ENCODE results near the gene CDKL1.

Gene CDKL1

DNA sequence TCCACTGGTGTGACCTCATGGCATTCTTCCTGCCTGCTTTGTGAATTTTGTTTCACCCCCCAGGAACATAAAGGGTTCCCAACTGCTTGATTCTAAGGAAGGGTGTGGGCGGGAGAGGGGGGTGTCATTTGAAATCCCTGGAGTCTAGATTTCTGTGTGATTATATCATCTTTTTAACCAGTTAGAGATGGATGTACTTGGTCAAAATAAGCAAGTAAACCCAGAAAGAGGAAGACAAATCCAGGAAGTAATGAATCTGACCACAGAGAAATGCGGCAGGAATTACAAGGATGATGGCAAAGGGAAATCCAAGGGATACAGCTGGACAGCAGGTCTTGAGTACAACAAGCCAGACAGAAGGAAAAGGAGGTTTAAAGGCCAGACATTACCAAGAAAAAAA is 45.7 kb downstream of the CDKL1 start:
- H2AFZ ChIP-seq (ENCODE audit: low read length) = no peak overlapping the region
- TF ChIP-seq, protein P1, sequence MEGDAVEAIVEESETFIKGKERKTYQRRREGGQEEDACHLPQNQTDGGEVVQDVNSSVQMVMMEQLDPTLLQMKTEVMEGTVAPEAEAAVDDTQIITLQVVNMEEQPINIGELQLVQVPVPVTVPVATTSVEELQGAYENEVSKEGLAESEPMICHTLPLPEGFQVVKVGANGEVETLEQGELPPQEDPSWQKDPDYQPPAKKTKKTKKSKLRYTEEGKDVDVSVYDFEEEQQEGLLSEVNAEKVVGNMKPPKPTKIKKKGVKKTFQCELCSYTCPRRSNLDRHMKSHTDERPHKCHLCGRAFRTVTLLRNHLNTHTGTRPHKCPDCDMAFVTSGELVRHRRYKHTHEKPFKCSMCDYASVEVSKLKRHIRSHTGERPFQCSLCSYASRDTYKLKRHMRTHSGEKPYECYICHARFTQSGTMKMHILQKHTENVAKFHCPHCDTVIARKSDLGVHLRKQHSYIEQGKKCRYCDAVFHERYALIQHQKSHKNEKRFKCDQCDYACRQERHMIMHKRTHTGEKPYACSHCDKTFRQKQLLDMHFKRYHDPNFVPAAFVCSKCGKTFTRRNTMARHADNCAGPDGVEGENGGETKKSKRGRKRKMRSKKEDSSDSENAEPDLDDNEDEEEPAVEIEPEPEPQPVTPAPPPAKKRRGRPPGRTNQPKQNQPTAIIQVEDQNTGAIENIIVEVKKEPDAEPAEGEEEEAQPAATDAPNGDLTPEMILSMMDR (IDR thresholded peaks at IDR 0.05; ENCODE audit: low read length) = no peak
- TF ChIP-seq EZH2 (IDR thresholded peaks at IDR 0.05; ENCODE audit: borderline replicate concordance, low read length) = no peak
- H3K4me1 ChIP-seq (ENCODE audit: insufficient read depth, low read length, severe bottlenecking) = no peaks in the 10 kb centered on the region
- no peaks in the 10 kb centered on the region for H3K9me2 ChIP-seq (ENCODE audit: low read depth, low read length)
- H3K79me2 ChIP-seq (ENCODE audit: insufficient read depth, low read length) = no peaks in the 10 kb centered on the region
- H3K27me3 ChIP-seq (ENCODE audit: insufficient read depth, low read length) = no peaks in the 10 kb centered on the region
- H3K4me3 ChIP-seq (ENCODE audit: low read depth, low read length, poor library complexity, severe bottlenecking) = no peak overlapping the region
- no peak overlapping the region for H3K27ac ChIP-seq (ENCODE audit: low read depth, low read length, poor library complexity, severe bottlenecking)
- H3K36me3 ChIP-seq (ENCODE audit: insufficient read depth, low read length) = no peaks in the 10 kb centered on the region
- no peak overlapping the region for H3K4me2 ChIP-seq (ENCODE audit: low read length)
- no peaks in the 10 kb centered on the region for H3K9me3 ChIP-seq (ENCODE audit: low read length)
- H4K20me1 ChIP-seq (ENCODE audit: insufficient read depth, low read length) = no peaks in the 10 kb centered on the region
- no peaks in the 10 kb centered on the region for H3F3A ChIP-seq (ENCODE audit: insufficient read depth, low read length)
- H3K9ac ChIP-seq (ENCODE audit: low read length) = no peak overlapping the region

DNA sequence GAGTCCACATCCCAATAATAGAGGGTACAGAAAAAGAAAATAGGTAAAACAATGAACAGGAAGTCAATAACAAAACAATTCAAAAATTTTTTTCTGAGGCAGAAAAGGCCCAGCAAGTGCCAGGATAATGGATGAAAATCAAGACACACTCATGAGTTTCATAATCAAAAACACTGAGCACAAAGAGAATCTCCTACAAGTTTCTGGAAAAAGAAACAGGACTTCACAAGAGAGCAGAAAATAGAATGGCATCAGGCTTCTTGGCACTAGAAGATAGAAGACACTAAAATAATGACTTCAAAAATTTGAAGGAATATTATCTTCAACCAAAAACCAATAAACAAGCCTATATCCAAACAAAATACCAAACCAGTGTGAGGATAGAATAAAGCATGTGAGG is 47.7 kb downstream of the CDKL1 start:
- Histone ChIP-seq H4K20me1 (ENCODE audit: insufficient read depth, low read length) (no peaks in the 10 kb centered on the region), H3K4me1 (ENCODE audit: insufficient read depth, low read length, severe bottlenecking) (no peaks in the 10 kb centered on the region)

DNA sequence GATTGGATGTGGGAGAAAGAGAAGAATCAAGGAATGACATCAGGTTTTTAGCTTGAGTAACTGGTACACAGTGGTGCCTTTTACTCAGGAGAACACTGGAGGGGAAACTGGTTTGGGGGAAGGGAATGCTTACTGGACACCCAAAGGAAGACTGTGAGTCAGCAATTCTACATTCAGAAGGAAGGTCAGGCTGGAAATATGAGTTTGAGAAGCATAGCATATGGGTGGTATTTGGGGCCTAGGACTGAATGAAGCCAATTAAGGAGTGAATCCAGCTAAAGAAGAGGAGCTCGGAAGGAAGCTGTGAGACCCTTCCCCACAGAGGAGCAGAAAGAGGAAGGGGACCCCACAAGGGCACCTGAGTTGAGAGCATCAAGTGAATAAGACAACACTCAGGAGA is 49.2 kb downstream of the CDKL1 start:
- Histone ChIP-seq H3K9me2 (ENCODE audit: low read depth, low read length) (no peaks in the 10 kb centered on the region), H3K4me1 (ENCODE audit: insufficient read depth, low read length, severe bottlenecking) (peaks cover 6% of the 10 kb centered on the region), H3K4me2 (ENCODE audit: low read length) (no peak overlapping the region), H3K27ac (ENCODE audit: low read depth, low read length, poor library complexity, severe bottlenecking) (no peak overlapping the region), H4K20me1 (ENCODE audit: insufficient read depth, low read length) (no peaks in the 10 kb centered on the region), H3F3A (ENCODE audit: insufficient read depth, low read length) (no peaks in the 10 kb centered on the region), H3K79me2 (ENCODE audit: insufficient read depth, low read length) (no peaks in the 10 kb centered on the region), H3K9me3 (ENCODE audit: low read length) (no peaks in the 10 kb centered on the region), H3K36me3 (ENCODE audit: insufficient read depth, low read length) (no peaks in the 10 kb centered on the region), H3K4me3 (ENCODE audit: low read depth, low read length, poor library complexity, severe bottlenecking) (no peak overlapping the region), H2AFZ (ENCODE audit: low read length) (no peak overlapping the region), H3K27me3 (ENCODE audit: insufficient read depth, low read length) (no peaks in the 10 kb centered on the region), H3K9ac (ENCODE audit: low read length) (no peak overlapping the region)
- TF ChIP-seq EZH2 (IDR thresholded peaks at IDR 0.05; ENCODE audit: borderline replicate concordance, low read length) = no peak
- TF ChIP-seq, protein P1 (IDR thresholded peaks at IDR 0.05; ENCODE audit: low read length) = no peak

More for the DNA sequence above, 47.7 kb downstream of the CDKL1 start:
- no peak overlapping the region for H3K4me3 ChIP-seq (ENCODE audit: low read depth, low read length, poor library complexity, severe bottlenecking)
- H3K27ac ChIP-seq (ENCODE audit: low read depth, low read length, poor library complexity, severe bottlenecking) = no peak overlapping the region
- no peaks in the 10 kb centered on the region for H3K27me3 ChIP-seq (ENCODE audit: insufficient read depth, low read length)
- no peak overlapping the region for H3K4me2 ChIP-seq (ENCODE audit: low read length)
- H3K79me2 ChIP-seq (ENCODE audit: insufficient read depth, low read length) = no peaks in the 10 kb centered on the region
- no peak overlapping the region for H3K9ac ChIP-seq (ENCODE audit: low read length)
- no peaks in the 10 kb centered on the region for H3K9me3 ChIP-seq (ENCODE audit: low read length)
- H3F3A ChIP-seq (ENCODE audit: insufficient read depth, low read length) = no peaks in the 10 kb centered on the region
- TF ChIP-seq EZH2 (IDR thresholded peaks at IDR 0.05; ENCODE audit: borderline replicate concordance, low read length) = no peak
- TF ChIP-seq, protein P1 (IDR thresholded peaks at IDR 0.05; ENCODE audit: low read length) = no peak
- no peaks in the 10 kb centered on the region for H3K9me2 ChIP-seq (ENCODE audit: low read depth, low read length)
- no peaks in the 10 kb centered on the region for H3K36me3 ChIP-seq (ENCODE audit: insufficient read depth, low read length)
- no peak overlapping the region for H2AFZ ChIP-seq (ENCODE audit: low read length)
